Pancreas (tissue), 10 donors: ENCODE results near the gene PEPD. TPM values are rescaled to one million over a fixed set of nuclear protein-coding genes. Genes with fewer than 3 reads are reported as not detected.

Source experiments
- ATAC-seq, 4 donors: fragments of 200-7000 bp; cut with Tn5 transposase; one replicate each; pipeline versions ENCODE4 v1.8.0 to v1.9.1; 2020; ENCODE audit warnings: mild to moderate bottlenecking in 4 of 4, moderate library complexity in 4 of 4
- DNase-seq, 6 donors: peaks; one replicate each; pipeline ENCODE4 v3.0.0-alpha.2; 2020
- FAIRE-seq: peaks from 2 replicates; lab custom pipeline; 2012; peaks lifted over from hg19 to GRCh38; lab: Jason Lieb, UNC
- H3K27ac ChIP-seq, 4 donors: fragments of 200-600 bp; sonication (generic); 1 replicate in 3 of 4; 2 replicates in 1 of 4; pipeline versions ENCODE4 v1.5.0 to v1.8.0; 2020
- H3K27me3 ChIP-seq, 4 donors: fragments of 200-600 bp; one replicate each; pipeline ENCODE4 v1.8.0; 2021
- H3K36me3 ChIP-seq, 3 donors: fragments of 200-600 bp; sonication (generic) in 1 of 3; one replicate each; pipeline versions ENCODE4 v1.5.0 to v1.8.0; 2020 to 2021
- H3K4me1 ChIP-seq, 3 donors: fragments of 200-600 bp; one replicate each; pipeline ENCODE4 v1.8.0; 2021
- H3K4me3 ChIP-seq, 4 donors: fragments of 200-600 bp; sonication (generic) in 2 of 4; one replicate each; pipeline versions ENCODE4 v1.5.0 to v1.8.0; 2020 to 2021
- H3K9me3 ChIP-seq, 4 donors: fragments of 200-600 bp; one replicate each; pipeline ENCODE4 v1.8.0; 2021
- CTCF ChIP-seq, 4 donors: fragments of 200-600 bp; sonication (generic) in 3 of 4; IDR thresholded peaks; one replicate each; pipeline versions ENCODE4 v1.5.0 to v1.8.0; 2021; ENCODE audit warnings: antibody characterized with exemption in 4 of 4
- WGBS, 2 donors: extraction: QIAGEN DNeasy Blood & Tissue Kit; methylation state at CpG; one replicate each; pipeline ENCODE4 v1.1.7; 2013; 5-methylcytosine and 5-hydroxymethylcytosine counted together
- intact Hi-C, 3 donors: fragments of 100-400 bp; cut with DNase I; formaldehyde crosslinking; loops; one replicate each; pipeline versions ENCODE4 v1.11.1 to v1.14.2; 2022
- polyA plus RNA-seq, 2 donors: library from polyadenylated mRNA; stranded (reverse); fragments of 200-250 nt; gene quantifications; one replicate each; pipeline ENCODE4 v1.2.3, GENCODE V29; 2013
- total RNA-seq, 6 donors: library from RNA; stranded (reverse); fragmentation: NEBNext Ultra II Directional in 4 of 6; extraction: Animal tissue kit (Norgen Biotek cat#: 25700) in 4 of 6; gene quantifications; one replicate each; pipeline versions ENCODE4 v1.2.1 to v1.2.4, GENCODE V29; 2021 to 2023
- donor health status: healthy with polysubstance abuse.
- donor health status: DM: no; HTN: no; CAD: no; lungs with moderate emphysema.
- donor health status: DM: no; HTN: no; CAD: no.
- donor health status: control.
- donor health status: control.
- donor health status: Bipolar disorder and iron deficiency.
- donor health status: DM: yes; HTN: yes; CAD: no.
- donor health status: DM: no; HTN: no; CAD: no.
- donor health status: DM: no; HTN: no; CAD: no.
- donor health status: DM: yes; HTN: yes; CAD: no.

The PEPD gene
- total and polyA plus RNA-seq, 8 donors: 13.7 to 36.1 (median 22.5) TPM

- Histone ChIP-seq H3K27ac (no peak overlapping the region), H3K9me3 (no peaks in the 10 kb centered on the region), H3K4me1 (no peaks in the 10 kb centered on the region), H3K36me3 (no peaks in the 10 kb centered on the region), H3K27me3 (no peaks in the 10 kb centered on the region), H3K4me3 (no peak overlapping the region)
- FAIRE-seq (no peak), ATAC-seq (no peak), DNase-seq (peak in 2 of 6 donors; percentile 18 to 28)
- WGBS, 2 donors: 90 to 92% methylated on average over 17 of the region's 17 CpGs
- no peak for TF ChIP-seq CTCF (IDR thresholded peaks at IDR 0.05)
- intact Hi-C loops: no loop called here
Measured at GRCh38 chr19:33445442-33446329, 75.9 kb downstream of the PEPD start.

- Histone ChIP-seq H3K4me1 (no peaks in the 10 kb centered on the region), H3K4me3 (no peak overlapping the region), H3K9me3 (no peaks in the 10 kb centered on the region), H3K36me3 (no peaks in the 10 kb centered on the region), H3K27me3 (no peaks in the 10 kb centered on the region), H3K27ac (no peak overlapping the region)
- intact Hi-C loops: no loop called here
- peak in 1 of 4 donors; percentile 46 for ATAC-seq
- DNase-seq: peak in 2 of 6 donors; percentile 38
- WGBS, 2 donors: 87 to 91% methylated on average over 11 to 12 of the region's 12 CpGs
- FAIRE-seq: no peak
- TF ChIP-seq CTCF (IDR thresholded peaks at IDR 0.05): no peak
Measured at GRCh38 chr19:33444562-33445441, 76.8 kb downstream of the PEPD start.

GRCh38 chr19:33443638-33444561 is 77.7 kb downstream of the PEPD start:
- TF ChIP-seq CTCF (IDR thresholded peaks at IDR 0.05): no peak
- Histone ChIP-seq H3K4me1 (no peaks in the 10 kb centered on the region), H3K9me3 (no peaks in the 10 kb centered on the region), H3K27ac (no peak overlapping the region), H3K4me3 (no peak overlapping the region), H3K36me3 (no peaks in the 10 kb centered on the region), H3K27me3 (no peaks in the 10 kb centered on the region)
- intact Hi-C loops: no loop called here
- FAIRE-seq (no peak), DNase-seq (peak in 2 of 6 donors; percentile 34 to 44), ATAC-seq (no peak)
- 92 to 96% methylated on average over 32 of the region's 32 CpGs for WGBS, 2 donors

GRCh38 chr19:33442706-33443105 is 78.9 kb downstream of the PEPD start:
- intact Hi-C loops: no loop called here
- no peaks in the 10 kb centered on the region for H3K4me1 ChIP-seq
- 90 to 94% methylated on average over 9 of the region's 9 CpGs for WGBS, 2 donors
- no peaks in the 10 kb centered on the region for H3K9me3 ChIP-seq
- no peaks in the 10 kb centered on the region for H3K27me3 ChIP-seq
- FAIRE-seq (no peak), ATAC-seq (no peak), DNase-seq (peak in 2 of 6 donors; percentile 18)
- no peak for TF ChIP-seq CTCF (IDR thresholded peaks at IDR 0.05)
- no peak overlapping the region for H3K27ac ChIP-seq
- no peak overlapping the region for H3K4me3 ChIP-seq
- no peaks in the 10 kb centered on the region for H3K36me3 ChIP-seq
